Coronary artery (tissue), 2 donors: ENCODE data around the gene VSIR.

Experiments used
- DNase-seq: peaks from one replicate; pipeline ENCODE4 v3.0.0-alpha.2; 2017; ENCODE audit warnings: low spot score
- H3K27ac ChIP-seq, 2 donors: fragments of 200-600 bp; sonication (generic); one replicate each; pipeline ENCODE4 v1.5.1; 2016 to 2019
- H3K4me3 ChIP-seq: fragments of 200-600 bp; sonication (generic); 2 replicates; pipeline ENCODE4 v1.5.1; 2016; ENCODE audit warnings: mild to moderate bottlenecking, moderate library complexity
- TF ChIP-seq, protein P1 (sequence below): fragments of 200-600 bp; sonication (generic); IDR thresholded peaks from one replicate; pipeline ENCODE4 v1.5.1; 2019; ENCODE audit warnings: antibody characterized with exemption

VSIR gene

DNA sequence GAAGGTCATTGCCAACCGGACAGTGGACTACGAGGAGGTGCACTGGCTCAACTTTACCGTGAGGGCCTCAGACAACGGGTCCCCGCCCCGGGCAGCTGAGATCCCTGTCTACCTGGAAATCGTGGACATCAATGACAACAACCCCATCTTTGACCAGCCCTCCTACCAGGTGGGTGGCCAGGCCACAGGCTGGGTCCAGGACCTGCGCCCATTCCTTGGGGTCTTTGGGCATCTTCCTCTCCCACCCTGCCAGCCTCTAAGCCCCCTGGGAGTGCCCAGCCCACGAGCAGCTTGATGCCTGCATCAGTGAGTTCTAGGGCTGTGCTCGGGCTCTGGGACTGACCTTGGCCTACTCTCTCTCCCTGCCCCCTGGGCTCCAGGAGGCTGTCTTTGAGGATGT lies 25.8 kb upstream of the VSIR start:
- H3K4me3 ChIP-seq, result no peak overlapping the region
- no peak for DNase-seq
- TF ChIP-seq, protein P1, sequence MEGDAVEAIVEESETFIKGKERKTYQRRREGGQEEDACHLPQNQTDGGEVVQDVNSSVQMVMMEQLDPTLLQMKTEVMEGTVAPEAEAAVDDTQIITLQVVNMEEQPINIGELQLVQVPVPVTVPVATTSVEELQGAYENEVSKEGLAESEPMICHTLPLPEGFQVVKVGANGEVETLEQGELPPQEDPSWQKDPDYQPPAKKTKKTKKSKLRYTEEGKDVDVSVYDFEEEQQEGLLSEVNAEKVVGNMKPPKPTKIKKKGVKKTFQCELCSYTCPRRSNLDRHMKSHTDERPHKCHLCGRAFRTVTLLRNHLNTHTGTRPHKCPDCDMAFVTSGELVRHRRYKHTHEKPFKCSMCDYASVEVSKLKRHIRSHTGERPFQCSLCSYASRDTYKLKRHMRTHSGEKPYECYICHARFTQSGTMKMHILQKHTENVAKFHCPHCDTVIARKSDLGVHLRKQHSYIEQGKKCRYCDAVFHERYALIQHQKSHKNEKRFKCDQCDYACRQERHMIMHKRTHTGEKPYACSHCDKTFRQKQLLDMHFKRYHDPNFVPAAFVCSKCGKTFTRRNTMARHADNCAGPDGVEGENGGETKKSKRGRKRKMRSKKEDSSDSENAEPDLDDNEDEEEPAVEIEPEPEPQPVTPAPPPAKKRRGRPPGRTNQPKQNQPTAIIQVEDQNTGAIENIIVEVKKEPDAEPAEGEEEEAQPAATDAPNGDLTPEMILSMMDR, result no peak
- no peak overlapping the region for H3K27ac ChIP-seq

DNA sequence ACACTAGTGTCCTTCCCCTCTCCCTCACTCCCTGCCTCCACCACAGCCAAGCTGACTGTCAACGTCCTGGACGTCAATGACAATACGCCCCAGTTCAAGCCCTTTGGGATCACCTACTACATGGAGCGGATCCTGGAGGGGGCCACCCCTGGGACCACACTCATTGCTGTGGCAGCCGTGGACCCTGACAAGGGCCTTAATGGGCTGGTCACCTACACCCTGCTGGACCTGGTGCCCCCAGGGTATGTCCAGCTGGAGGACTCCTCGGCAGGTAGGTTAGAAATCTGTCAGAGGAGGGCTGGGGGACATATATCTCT lies 24.9 kb upstream of the VSIR start:
- Histone ChIP-seq H3K4me3 (no peak overlapping the region), H3K27ac (no peak overlapping the region)
- DNase-seq, result no peak
- TF ChIP-seq, protein P1, result no peak

DNA sequence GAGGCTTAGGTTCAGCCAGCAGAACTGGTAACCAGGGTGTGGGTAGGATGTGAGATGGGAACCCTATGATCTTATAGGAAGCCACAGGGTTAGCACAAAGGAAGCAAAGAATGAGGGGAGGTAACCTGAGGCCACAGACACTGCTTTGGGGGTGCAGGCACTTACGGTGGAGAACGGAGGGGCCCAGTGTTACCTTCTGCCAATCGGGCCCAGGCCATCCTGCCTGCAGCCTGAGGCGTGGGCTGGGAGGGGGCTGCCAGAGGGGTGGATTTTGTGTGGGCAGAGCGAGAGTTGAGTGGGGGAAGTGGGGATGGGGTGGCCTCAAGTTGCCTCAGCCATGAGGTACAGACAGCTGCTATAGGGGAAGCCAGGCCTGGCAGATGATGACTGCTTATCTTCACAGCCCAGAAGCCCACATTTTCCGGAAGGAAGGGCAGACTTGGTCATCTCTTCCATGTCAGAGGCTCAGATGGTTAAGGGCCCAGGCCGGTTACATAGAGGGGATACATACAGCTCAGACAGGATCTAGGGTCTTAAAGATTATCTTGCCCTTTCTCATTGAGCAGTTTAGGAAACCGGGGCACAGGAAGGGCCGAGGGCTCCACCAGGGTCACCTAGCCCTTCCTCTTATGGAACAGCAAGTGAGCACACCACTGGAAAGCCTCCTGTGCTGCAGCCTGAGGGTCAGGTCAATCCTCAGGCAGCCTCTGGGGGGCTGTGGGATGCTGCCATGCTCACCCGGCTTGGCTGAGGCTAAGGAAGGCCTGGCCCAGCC lies 24.4 kb upstream of the VSIR start:
- no peak overlapping the region for H3K27ac ChIP-seq
- H3K4me3 ChIP-seq, result no peak overlapping the region
- TF ChIP-seq, protein P1, result no peak
- DNase-seq, result no peak

DNA sequence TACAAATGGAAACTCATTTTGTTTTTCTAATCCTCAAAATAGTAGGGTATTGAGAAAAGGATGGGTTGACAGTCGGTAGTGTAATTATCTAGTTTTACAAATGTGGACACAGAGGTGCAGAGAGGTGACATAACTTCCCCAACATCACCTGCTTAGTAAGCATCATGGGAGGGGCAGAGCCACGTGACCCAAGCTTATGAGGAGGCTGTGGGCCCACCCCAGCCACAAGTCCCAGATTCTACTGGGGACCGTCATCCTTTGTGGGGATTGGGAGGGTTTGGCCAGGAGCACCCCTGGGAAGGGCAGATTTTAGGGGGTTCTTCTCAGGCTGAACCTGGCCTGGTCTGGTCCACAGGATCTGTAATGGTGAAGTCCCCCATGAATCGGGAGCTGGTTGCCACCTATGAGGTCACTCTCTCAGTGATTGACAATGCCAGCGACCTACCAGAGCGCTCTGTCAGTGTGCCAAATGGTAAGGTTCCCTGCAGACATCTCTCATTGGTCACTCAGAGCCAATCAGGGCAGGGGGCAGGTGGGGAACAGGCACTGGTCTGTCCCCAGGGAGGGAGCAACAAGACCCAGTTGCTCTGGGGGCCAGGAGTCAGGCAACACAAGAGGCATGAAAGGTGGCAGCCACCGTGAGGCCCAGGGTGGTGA lies 23.6 kb upstream of the VSIR start:
- no peak overlapping the region for H3K4me3 ChIP-seq
- TF ChIP-seq, protein P1, result no peak
- no peak for DNase-seq
- no peak overlapping the region for H3K27ac ChIP-seq

DNA sequence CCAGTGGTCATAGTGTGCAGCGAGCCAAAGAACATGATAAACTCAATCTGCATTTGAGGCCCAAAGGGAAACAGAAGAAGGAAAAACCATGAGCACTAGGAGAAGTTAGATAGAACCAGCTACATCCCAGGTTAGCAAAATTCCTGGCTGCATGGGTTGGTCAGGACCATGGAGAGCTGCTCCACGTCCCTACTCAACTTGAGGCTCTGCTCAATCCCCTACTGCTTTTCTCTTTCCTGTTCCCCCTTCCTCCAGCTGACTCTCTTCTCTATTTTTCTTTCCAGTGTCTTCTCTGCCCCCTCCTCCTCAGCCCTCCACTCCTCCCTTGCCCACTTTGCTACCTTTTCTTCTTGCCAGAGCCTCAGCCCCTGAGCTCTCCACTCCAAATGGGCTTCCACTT lies 21.9 kb upstream of the VSIR start:
- no peak for DNase-seq

DNA sequence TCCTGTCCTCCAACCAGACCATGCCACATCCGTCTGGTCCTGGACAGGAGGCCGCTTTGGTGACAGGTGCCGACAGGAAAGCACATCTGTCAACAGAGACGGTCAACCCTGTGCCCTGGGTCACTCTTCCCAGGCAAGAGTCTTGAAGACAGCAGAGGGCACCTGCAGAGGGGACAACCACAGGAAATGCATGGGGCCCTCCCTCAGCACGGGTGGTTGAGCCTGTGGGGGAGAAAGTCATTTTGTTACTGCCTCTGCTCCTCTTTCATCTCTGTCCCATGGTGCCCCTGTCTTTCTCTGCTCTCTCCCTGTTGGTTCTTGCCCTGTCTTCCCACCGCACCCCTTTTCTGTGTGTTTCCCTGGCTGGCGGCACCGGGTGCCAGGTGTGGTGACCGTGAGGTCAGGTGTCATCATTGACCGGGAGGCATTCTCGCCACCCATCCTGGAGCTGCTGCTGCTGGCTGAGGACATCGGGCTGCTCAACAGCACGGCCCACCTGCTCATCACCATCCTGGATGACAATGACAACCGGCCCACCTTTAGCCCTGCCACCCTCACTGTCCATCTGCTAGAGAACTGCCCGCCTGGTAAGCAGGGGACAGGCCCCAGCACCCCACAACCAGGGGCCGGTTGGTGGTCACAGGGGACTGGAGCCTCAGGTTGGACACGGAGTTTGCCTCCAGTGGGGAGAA lies 17.6 kb upstream of the VSIR start:
- no peak overlapping the region for H3K4me3 ChIP-seq
- no peak for DNase-seq
- H3K27ac ChIP-seq, result no peak overlapping the region
- TF ChIP-seq, protein P1, result no peak

More for the DNA sequence above, 21.9 kb upstream of the VSIR start:
- Histone ChIP-seq H3K4me3 (no peak overlapping the region), H3K27ac (no peak overlapping the region)
- TF ChIP-seq, protein P1, result no peak
